ENCODE data around the gene HAX1.
A peak's percentile ranks its signal among the peaks of the same experiment; 100 is the strongest.

The HAX1 gene

DNA sequence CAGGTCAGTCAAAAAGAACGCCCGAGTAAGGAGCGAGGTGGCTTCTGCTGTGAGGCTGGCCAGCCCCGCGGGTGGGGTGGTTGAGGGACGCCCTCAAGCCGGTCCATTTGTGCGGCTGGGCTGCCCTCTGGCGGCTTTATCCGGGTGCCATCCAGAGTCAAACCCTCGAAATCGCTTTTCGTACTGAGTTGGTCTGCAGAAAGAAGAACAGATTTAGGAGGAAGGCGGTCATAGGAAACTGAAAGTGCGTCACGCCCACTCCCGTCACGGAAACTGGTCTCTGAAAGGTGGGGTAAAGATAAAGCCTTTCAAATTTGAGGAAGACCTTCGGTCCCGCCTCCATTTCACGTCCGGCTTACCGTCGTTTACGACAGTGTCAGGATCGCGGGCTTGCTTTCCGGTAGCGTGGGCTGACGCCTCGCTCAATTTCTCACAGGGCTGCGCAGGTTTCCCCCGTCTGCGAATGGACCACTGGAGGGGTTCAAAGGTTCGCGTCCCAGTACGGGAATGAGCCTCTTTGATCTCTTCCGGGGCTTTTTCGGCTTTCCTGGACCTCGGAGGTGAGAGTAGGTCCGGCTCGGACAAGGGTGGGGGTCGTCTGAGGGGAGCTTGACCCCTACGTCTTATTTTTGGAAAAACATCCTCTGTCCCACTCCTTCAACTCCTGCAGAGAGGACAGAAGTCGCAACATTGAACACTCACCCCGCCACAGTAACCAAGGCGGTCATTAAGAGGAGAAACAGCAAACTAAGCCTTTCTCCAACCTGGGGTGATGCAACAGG, at the start of gene HAX1:
Gene HAX1, plus strand, starts transcription at position 413 of the 782 bp plus-strand sequence. Its CDS starts 95 bp downstream, at position 508.
- peaks cover 19% of the 10 kb centered on the region for H3K79me2 ChIP-seq (ENCODE audit: low read length)
- peak within 1 kb of the TSS; percentile 96 for H3K4me3 ChIP-seq (ENCODE audit: low read length)
- H3K36me3 ChIP-seq (replicated peaks; ENCODE audit: insufficient read depth, low read length): 0 out of 2 replicates have a peak, but pooled peaks cover 7% of the 10 kb centered on the region
- H3K9ac ChIP-seq (ENCODE audit: low read length): peak within 1 kb of the TSS; percentile 96
- no peaks in the 10 kb centered on the region for H3K27me3 ChIP-seq (replicated peaks; ENCODE audit: insufficient read depth, low read length)
- H3K9me2 ChIP-seq (replicated peaks; ENCODE audit: insufficient read depth, low read length): no peaks in the 10 kb centered on the region
- H3K4me1 ChIP-seq (ENCODE audit: low read length): peaks cover 26% of the 10 kb centered on the region
- H4K20me1 ChIP-seq (ENCODE audit: insufficient read depth, low read length): no peaks in the 10 kb centered on the region
- H3K9me3 ChIP-seq (replicated peaks; ENCODE audit: insufficient read depth, low read length): no peaks in the 10 kb centered on the region
- TF ChIP-seq EZH2phosphoT487 (IDR thresholded peaks at IDR 0.05; ENCODE audit: low read length): no peak
- TF ChIP-seq, protein P1, sequence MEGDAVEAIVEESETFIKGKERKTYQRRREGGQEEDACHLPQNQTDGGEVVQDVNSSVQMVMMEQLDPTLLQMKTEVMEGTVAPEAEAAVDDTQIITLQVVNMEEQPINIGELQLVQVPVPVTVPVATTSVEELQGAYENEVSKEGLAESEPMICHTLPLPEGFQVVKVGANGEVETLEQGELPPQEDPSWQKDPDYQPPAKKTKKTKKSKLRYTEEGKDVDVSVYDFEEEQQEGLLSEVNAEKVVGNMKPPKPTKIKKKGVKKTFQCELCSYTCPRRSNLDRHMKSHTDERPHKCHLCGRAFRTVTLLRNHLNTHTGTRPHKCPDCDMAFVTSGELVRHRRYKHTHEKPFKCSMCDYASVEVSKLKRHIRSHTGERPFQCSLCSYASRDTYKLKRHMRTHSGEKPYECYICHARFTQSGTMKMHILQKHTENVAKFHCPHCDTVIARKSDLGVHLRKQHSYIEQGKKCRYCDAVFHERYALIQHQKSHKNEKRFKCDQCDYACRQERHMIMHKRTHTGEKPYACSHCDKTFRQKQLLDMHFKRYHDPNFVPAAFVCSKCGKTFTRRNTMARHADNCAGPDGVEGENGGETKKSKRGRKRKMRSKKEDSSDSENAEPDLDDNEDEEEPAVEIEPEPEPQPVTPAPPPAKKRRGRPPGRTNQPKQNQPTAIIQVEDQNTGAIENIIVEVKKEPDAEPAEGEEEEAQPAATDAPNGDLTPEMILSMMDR (IDR thresholded peaks at IDR 0.05; ENCODE audit: low read length): peak; percentile 98
- no peak for TF ChIP-seq EZH2 (optimal IDR thresholded peaks at IDR 0.05; ENCODE audit: low read depth, low read length)
- H3K4me2 ChIP-seq (ENCODE audit: low read depth, low read length): peak within 1 kb of the TSS; percentile 86
- peak within 1 kb of the TSS; percentile 82 for H3K27ac ChIP-seq (ENCODE audit: low read length)
- peak within 1 kb of the TSS; percentile 81 for H2AFZ ChIP-seq (ENCODE audit: low read length)
- peak; percentile 100 for DNase-seq
- peaks cover 26% of the 10 kb centered on the region for H3F3A ChIP-seq (ENCODE audit: insufficient read depth, low read length)

DNA sequence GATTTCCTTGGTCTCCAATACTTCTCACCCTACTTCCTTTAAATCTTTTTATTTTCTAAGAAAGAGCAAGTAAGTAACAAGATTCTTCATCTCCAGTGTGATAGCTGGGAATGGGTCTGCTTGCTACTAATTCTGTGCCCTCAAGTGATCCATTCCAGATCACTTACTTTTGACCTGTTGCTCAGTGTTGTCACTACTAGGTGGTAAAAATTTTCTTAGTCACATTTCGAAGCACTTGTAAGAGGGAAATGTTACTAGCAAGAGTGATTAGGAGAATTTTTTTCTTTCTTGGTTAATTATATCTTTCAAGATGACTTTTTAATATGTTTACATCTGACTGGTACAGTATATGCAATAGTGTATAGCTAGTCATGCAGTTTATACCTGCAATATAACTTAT, 49.5 kb upstream of the HAX1 start:
- DNase-seq: no peak
- H3K27ac ChIP-seq (ENCODE audit: low read length): no peak overlapping the region
- H3K27me3 ChIP-seq (replicated peaks; ENCODE audit: insufficient read depth, low read length): no peaks in the 10 kb centered on the region
- no peak overlapping the region for H2AFZ ChIP-seq (ENCODE audit: low read length)
- H3F3A ChIP-seq (ENCODE audit: insufficient read depth, low read length): no peaks in the 10 kb centered on the region; the same call in 1 of the 2 replicates
- H3K36me3 ChIP-seq (replicated peaks; ENCODE audit: insufficient read depth, low read length): peaks cover 26% of the 10 kb centered on the region; the same call in 1 of the 2 replicates
- H3K9me3 ChIP-seq (replicated peaks; ENCODE audit: insufficient read depth, low read length): no peaks in the 10 kb centered on the region
- peaks cover 29% of the 10 kb centered on the region for H4K20me1 ChIP-seq (ENCODE audit: insufficient read depth, low read length)
- no peak overlapping the region for H3K9ac ChIP-seq (ENCODE audit: low read length)
- H3K4me2 ChIP-seq (ENCODE audit: low read depth, low read length): peak overlapping the region; percentile 88; the same call in 1 of the 2 replicates
- H3K79me2 ChIP-seq (ENCODE audit: low read length): peaks cover 97% of the 10 kb centered on the region
- no peak for TF ChIP-seq EZH2phosphoT487 (IDR thresholded peaks at IDR 0.05; ENCODE audit: low read length)
- TF ChIP-seq, protein P1 (IDR thresholded peaks at IDR 0.05; ENCODE audit: low read length): no peak
- no peak for TF ChIP-seq EZH2 (optimal IDR thresholded peaks at IDR 0.05; ENCODE audit: low read depth, low read length)
- peaks cover 25% of the 10 kb centered on the region for H3K4me1 ChIP-seq (ENCODE audit: low read length)
- no peaks in the 10 kb centered on the region for H3K9me2 ChIP-seq (replicated peaks; ENCODE audit: insufficient read depth, low read length)
- H3K4me3 ChIP-seq (ENCODE audit: low read length): peak overlapping the region; percentile 87; the same call in 1 of the 2 replicates

- Histone ChIP-seq H3K4me3 (ENCODE audit: low read length) (no peak overlapping the region), H3K27me3 (replicated peaks; ENCODE audit: insufficient read depth, low read length) (no peaks in the 10 kb centered on the region), H3K27ac (ENCODE audit: low read length) (no peak overlapping the region), H3K4me1 (ENCODE audit: low read length) (peaks cover 20% of the 10 kb centered on the region), H3K9me2 (replicated peaks; ENCODE audit: insufficient read depth, low read length) (no peaks in the 10 kb centered on the region), H3K36me3 (replicated peaks; ENCODE audit: insufficient read depth, low read length) (peaks cover 25% of the 10 kb centered on the region), H3K9ac (ENCODE audit: low read length) (no peak overlapping the region), H3K9me3 (replicated peaks; ENCODE audit: insufficient read depth, low read length) (no peaks in the 10 kb centered on the region), H3F3A (ENCODE audit: insufficient read depth, low read length) (no peaks in the 10 kb centered on the region; the same call in 1 of the 2 replicates), H3K4me2 (ENCODE audit: low read depth, low read length) (no peak overlapping the region), H2AFZ (ENCODE audit: low read length) (no peak overlapping the region), H3K79me2 (ENCODE audit: low read length) (peaks cover 97% of the 10 kb centered on the region), H4K20me1 (ENCODE audit: insufficient read depth, low read length) (peaks cover 29% of the 10 kb centered on the region)
- TF ChIP-seq, protein P1 (IDR thresholded peaks at IDR 0.05; ENCODE audit: low read length): no peak
- TF ChIP-seq EZH2 (optimal IDR thresholded peaks at IDR 0.05; ENCODE audit: low read depth, low read length) (no peak), EZH2phosphoT487 (IDR thresholded peaks at IDR 0.05; ENCODE audit: low read length) (no peak)
- no peak for DNase-seq
Observed at GRCh38 chr1:154223621-154224020, 48.8 kb upstream of the HAX1 start.

All from MM.1S (cell line).